Smooth muscle cell (in vitro differentiated cells): ENCODE measurements around the gene RAB6A. TPM values are rescaled to one million over a fixed set of nuclear protein-coding genes. Genes with fewer than 3 reads are reported as not detected.

ENCODE experiments used
- DNase-seq: peaks from one replicate; lab custom pipeline; 2025; ENCODE audit not compliant: unreplicated experiment; lab: John Stamatoyannopoulos, UW
- H2AFZ ChIP-seq: fragments of 200-600 bp; sonication (generic); 2 replicates; pipeline ENCODE4 v1.6.0; 2016; ENCODE audit warnings: antibody characterized with exemption, low read depth, mild to moderate bottlenecking
- H3F3A ChIP-seq: fragments of 200-600 bp; sonication (generic); 2 replicates; pipeline ENCODE4 v1.6.0; 2017; ENCODE audit warnings: antibody characterized with exemption, low read depth
- H3K27ac ChIP-seq: fragments of 200-600 bp; sonication (generic); 2 replicates; pipeline ENCODE4 v1.5.1; 2016; ENCODE audit warnings: low read depth, mild to moderate bottlenecking
- H3K27me3 ChIP-seq: fragments of 200-600 bp; sonication (generic); 2 replicates; pipeline ENCODE4 v1.6.1; 2016; ENCODE audit warnings: low read depth, mild to moderate bottlenecking
- H3K36me3 ChIP-seq: fragments of 200-600 bp; sonication (generic); 2 replicates; pipeline ENCODE4 v1.5.1; 2016; ENCODE audit warnings: low read depth
- H3K4me1 ChIP-seq: fragments of 200-600 bp; sonication (generic); 2 replicates; pipeline ENCODE4 v1.5.1; 2016; ENCODE audit warnings: low read depth
- H3K4me2 ChIP-seq: fragments of 200-600 bp; sonication (generic); 2 replicates; pipeline ENCODE4 v1.6.0; 2016; ENCODE audit warnings: mild to moderate bottlenecking
- H3K4me3 ChIP-seq: fragments of 200-600 bp; sonication (generic); 2 replicates; pipeline ENCODE4 v1.5.1; 2016; ENCODE audit warnings: mild to moderate bottlenecking
- H3K79me2 ChIP-seq: fragments of 200-600 bp; sonication (generic); 2 replicates; pipeline ENCODE4 v1.6.0; 2016; ENCODE audit warnings: low read depth, mild to moderate bottlenecking
- H3K9ac ChIP-seq: fragments of 200-600 bp; sonication (generic); 2 replicates; pipeline ENCODE4 v1.6.0; 2016; ENCODE audit warnings: low read depth
- H3K9me3 ChIP-seq: fragments of 200-600 bp; sonication (generic); replicated peaks from 2 replicates; pipeline ENCODE4 v1.5.1; 2016; ENCODE audit warnings: low read depth
- H4K20me1 ChIP-seq: fragments of 200-600 bp; sonication (generic); 2 replicates; pipeline ENCODE4 v1.6.0; 2016; ENCODE audit warnings: low read depth
- WGBS: methylation state at CpG from one replicate; pipeline ENCODE4 v1.1.7; 2016; ENCODE audit warnings: low lambda C conversion rate; 5-methylcytosine and 5-hydroxymethylcytosine counted together
- polyA plus RNA-seq: library from polyadenylated mRNA; unstranded; fragments of >200 nt; fragmentation: Nextera tagmentation; extraction: Ambion mirVana; gene quantifications from 2 replicates; pipeline ENCODE4 v1.2.1, GENCODE V29; 2016
- total RNA-seq: library from RNA; depleted of rRNA; stranded (reverse); fragments of >200 nt; gene quantifications from 2 replicates; pipeline ENCODE4 v1.2.3, GENCODE V29; 2014
- TF ChIP-seq, protein P1 (sequence below): fragments of 200-600 bp; sonication (generic); IDR thresholded peaks from 2 replicates; pipeline ENCODE4 v1.5.1; 2017; ENCODE audit warnings: borderline replicate concordance, mild to moderate bottlenecking, antibody characterized with exemption; ENCODE audit not compliant: insufficient read depth, poor library complexity, severe bottlenecking

RAB6A gene
- total and polyA plus RNA-seq, 2 experiments from 2014 or later = 102 to 148 TPM

DNA sequence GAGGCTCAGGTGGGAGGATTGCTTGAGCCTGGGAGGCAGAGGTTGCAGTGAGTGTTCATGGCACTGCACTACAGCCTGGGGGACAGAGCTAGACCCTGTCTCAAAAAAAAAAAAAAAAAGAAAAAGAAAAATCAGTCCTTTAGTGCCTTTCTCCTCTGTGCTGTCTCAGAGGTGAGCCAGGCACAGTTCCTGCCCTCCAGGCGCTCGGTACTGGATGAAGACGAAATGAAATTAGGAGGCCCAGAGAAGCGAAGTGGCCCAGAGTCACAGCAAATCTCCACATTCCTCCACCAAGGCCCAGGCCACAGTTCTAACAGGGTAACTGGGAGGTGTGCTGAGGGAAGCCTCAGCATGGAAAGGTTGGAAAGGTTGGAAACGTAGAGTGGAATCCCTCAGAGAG is 109.6 kb downstream of the RAB6A start:
- DNase-seq = no peak
- TF ChIP-seq, protein P1, sequence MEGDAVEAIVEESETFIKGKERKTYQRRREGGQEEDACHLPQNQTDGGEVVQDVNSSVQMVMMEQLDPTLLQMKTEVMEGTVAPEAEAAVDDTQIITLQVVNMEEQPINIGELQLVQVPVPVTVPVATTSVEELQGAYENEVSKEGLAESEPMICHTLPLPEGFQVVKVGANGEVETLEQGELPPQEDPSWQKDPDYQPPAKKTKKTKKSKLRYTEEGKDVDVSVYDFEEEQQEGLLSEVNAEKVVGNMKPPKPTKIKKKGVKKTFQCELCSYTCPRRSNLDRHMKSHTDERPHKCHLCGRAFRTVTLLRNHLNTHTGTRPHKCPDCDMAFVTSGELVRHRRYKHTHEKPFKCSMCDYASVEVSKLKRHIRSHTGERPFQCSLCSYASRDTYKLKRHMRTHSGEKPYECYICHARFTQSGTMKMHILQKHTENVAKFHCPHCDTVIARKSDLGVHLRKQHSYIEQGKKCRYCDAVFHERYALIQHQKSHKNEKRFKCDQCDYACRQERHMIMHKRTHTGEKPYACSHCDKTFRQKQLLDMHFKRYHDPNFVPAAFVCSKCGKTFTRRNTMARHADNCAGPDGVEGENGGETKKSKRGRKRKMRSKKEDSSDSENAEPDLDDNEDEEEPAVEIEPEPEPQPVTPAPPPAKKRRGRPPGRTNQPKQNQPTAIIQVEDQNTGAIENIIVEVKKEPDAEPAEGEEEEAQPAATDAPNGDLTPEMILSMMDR = no peak
- H2AFZ ChIP-seq = no peak overlapping the region
- peaks cover 35% of the 10 kb centered on the region for H3K4me1 ChIP-seq
- no peaks in the 10 kb centered on the region for H3K9me3 ChIP-seq
- H3K4me2 ChIP-seq = no peak overlapping the region
- H3F3A ChIP-seq = peaks cover 3% of the 10 kb centered on the region
- no peaks in the 10 kb centered on the region for H3K79me2 ChIP-seq
- H4K20me1 ChIP-seq = no peaks in the 10 kb centered on the region
- H3K9ac ChIP-seq = no peak overlapping the region
- WGBS = 90% methylated on average over 5 of the region's 5 CpGs
- no peak overlapping the region for H3K27ac ChIP-seq
- no peak overlapping the region for H3K4me3 ChIP-seq
- no peaks in the 10 kb centered on the region for H3K36me3 ChIP-seq
- no peaks in the 10 kb centered on the region for H3K27me3 ChIP-seq

DNA sequence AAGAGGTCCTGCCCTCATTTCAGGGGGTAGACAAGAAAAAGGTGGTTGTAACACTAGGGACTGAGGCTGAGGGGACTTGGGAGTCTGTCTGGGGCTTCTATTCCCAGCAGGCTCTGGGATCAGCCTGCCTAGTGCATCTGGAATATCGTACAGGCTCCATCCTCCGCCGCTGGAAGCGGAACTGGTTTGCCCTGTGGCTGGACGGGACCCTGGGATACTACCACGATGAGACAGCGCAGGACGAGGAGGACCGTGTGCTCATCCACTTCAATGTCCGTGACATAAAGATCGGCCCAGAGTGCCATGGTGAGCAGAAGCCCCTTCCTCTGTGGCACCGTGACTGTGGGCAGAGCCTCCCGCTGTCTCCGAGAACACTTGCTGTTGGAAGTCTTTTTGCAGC is 110.5 kb downstream of the RAB6A start:
- Histone ChIP-seq H3K27ac (no peak overlapping the region), H3K4me3 (no peak overlapping the region), H3K9ac (no peak overlapping the region), H3K27me3 (no peaks in the 10 kb centered on the region), H3K9me3 (no peaks in the 10 kb centered on the region), H2AFZ (no peak overlapping the region), H3K79me2 (no peaks in the 10 kb centered on the region), H3F3A (peaks cover 3% of the 10 kb centered on the region), H3K4me1 (peaks cover 42% of the 10 kb centered on the region), H4K20me1 (no peaks in the 10 kb centered on the region), H3K36me3 (no peaks in the 10 kb centered on the region), H3K4me2 (no peak overlapping the region)
- DNase-seq = no peak
- TF ChIP-seq, protein P1 = no peak
- WGBS = 93% methylated on average over 14 of the region's 14 CpGs

DNA sequence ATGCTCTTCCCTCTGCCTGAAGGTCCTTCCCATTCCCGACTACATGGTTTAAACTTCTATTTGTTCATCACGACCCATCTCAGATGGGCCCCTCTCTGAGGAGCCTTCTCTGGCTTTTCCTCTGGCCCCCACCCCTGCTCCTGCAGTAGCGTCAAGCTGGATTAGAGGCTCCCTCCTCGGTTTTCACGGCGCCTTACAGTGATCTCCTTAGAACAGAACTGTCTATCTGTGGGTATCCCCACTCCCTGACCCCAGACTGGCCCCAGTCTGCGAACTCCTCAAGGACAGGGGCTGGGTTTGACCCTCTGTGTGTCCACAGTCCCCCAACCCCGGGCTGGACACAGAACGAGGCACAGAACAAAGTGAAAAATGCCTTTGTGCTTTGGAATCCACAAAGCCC is 111.7 kb downstream of the RAB6A start:
- Histone ChIP-seq H2AFZ (no peak overlapping the region), H3K36me3 (no peaks in the 10 kb centered on the region), H3K27me3 (no peaks in the 10 kb centered on the region), H3K79me2 (no peaks in the 10 kb centered on the region), H3F3A (peaks cover 3% of the 10 kb centered on the region), H3K4me2 (no peak overlapping the region), H4K20me1 (no peaks in the 10 kb centered on the region), H3K9me3 (no peaks in the 10 kb centered on the region), H3K27ac (no peak overlapping the region), H3K4me1 (peaks cover 49% of the 10 kb centered on the region), H3K9ac (no peak overlapping the region), H3K4me3 (no peak overlapping the region)
- TF ChIP-seq, protein P1 = no peak
- no peak for DNase-seq
- WGBS = 83% methylated on average over 9 of the region's 9 CpGs

DNA sequence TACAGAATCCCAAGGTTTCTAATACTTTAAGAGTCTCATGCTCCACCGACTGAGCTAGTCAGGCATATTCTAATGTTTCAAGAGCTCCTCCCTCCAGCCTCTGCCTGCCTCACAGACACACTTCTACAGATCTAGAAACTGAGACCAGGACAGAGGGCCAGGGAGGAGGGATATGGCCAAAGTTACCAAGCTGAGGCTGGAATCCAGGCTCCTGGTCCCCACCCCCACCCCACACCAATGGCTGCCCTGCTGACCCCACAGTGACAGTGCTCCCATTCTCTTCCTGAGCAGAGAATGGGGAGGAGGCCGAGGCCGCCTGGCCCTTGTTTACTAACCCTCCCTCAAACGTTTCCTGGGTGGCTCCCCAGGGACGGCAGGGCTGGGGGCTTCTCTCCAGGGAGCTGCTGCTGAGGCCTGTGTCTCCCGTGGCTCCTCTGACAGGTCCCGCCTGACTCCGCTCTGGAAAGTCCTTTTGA is 112.3 kb downstream of the RAB6A start:
- no peaks in the 10 kb centered on the region for H3K36me3 ChIP-seq
- H3K4me1 ChIP-seq = peaks cover 49% of the 10 kb centered on the region
- no peak overlapping the region for H2AFZ ChIP-seq
- TF ChIP-seq, protein P1 = no peak
- no peak overlapping the region for H3K4me2 ChIP-seq
- H4K20me1 ChIP-seq = no peaks in the 10 kb centered on the region
- H3K79me2 ChIP-seq = no peaks in the 10 kb centered on the region
- H3K9ac ChIP-seq = no peak overlapping the region
- no peak overlapping the region for H3K4me3 ChIP-seq
- no peak for DNase-seq
- H3K9me3 ChIP-seq = no peaks in the 10 kb centered on the region
- H3F3A ChIP-seq = peaks cover 3% of the 10 kb centered on the region
- no peak overlapping the region for H3K27ac ChIP-seq
- H3K27me3 ChIP-seq = no peaks in the 10 kb centered on the region
- 75% methylated on average over 8 of the region's 8 CpGs for WGBS
